K562 (cell line): Measurements from ENCODE around the gene FAM89B. TPM values are rescaled to one million over a fixed set of nuclear protein-coding genes. Genes with fewer than 3 reads are reported as not detected.
A peak's percentile ranks its signal among the peaks of the same experiment; 100 is the strongest.

Experiments used
- ARID1B ChIP-seq: fragments of 450-650 bp; IDR thresholded peaks from 2 replicates; pipeline ENCODE4 v1.6.1; 2016; ENCODE audit warnings: antibody characterized with exemption, mild to moderate bottlenecking, inconsistent platforms
- BCL6 ChIP-seq: fragments of 250-450 bp; sonication (Bioruptor Pico); IDR thresholded peaks from 2 replicates; pipeline ENCODE4 v1.4.0; 2020
- BRCA1 ChIP-seq, 2 experiments: fragments of 450-650 bp in 1 of 2; sonication (generic) in 1 of 2; formaldehyde crosslinking in 1 of 2; IDR thresholded peaks; 2 replicates each; pipeline versions ENCODE4 v1.5.0 to v1.6.1; 2017 to 2020; ENCODE audit warnings: mild to moderate bottlenecking in 1 of 2, missing genetic modification reagents in 1 of 2
- ERF ChIP-seq: fragments of 450-650 bp; formaldehyde crosslinking; IDR thresholded peaks from 2 replicates; pipeline ENCODE4 v1.4.0; 2020; ENCODE audit warnings: mild to moderate bottlenecking, mixed read lengths
- ETV1 ChIP-seq: fragments of 450-650 bp; conservative IDR thresholded peaks from 2 replicates; pipeline ENCODE4 v1.6.1; 2016; ENCODE audit warnings: missing genetic modification characterization, control low read depth, low read depth, missing compliant biosample characterization
- MIER1 ChIP-seq: fragments of 450-650 bp; IDR thresholded peaks from 2 replicates; pipeline ENCODE4 v1.6.1; 2016; ENCODE audit warnings: antibody characterized with exemption, mild to moderate bottlenecking, low read depth
- NFXL1 ChIP-seq: fragments of 450-650 bp; formaldehyde crosslinking; IDR thresholded peaks from 2 replicates; pipeline ENCODE4 v1.4.0; 2021; ENCODE audit warnings: mild to moderate bottlenecking
- NFYB ChIP-seq: IDR thresholded peaks from 2 replicates; pipeline ENCODE4 v1.6.1; 2011; ENCODE audit warnings: mild to moderate bottlenecking, moderate library complexity; ENCODE audit not compliant: insufficient read length; ENCODE audit errors: extremely low read depth
- NR2C2 ChIP-seq, 2 experiments: fragments of 200-800 bp in 1 of 2; sonication (Bioruptor generic) in 1 of 2; sonication (generic) in 1 of 2; formaldehyde crosslinking in 1 of 2; IDR thresholded peaks; 2 replicates each; pipeline versions ENCODE4 v1.6.1 to v1.8.0; 2016 to 2022; ENCODE audit warnings: mild to moderate bottlenecking in 1 of 2, missing compliant biosample characterization in 1 of 2, missing genetic modification characterization in 1 of 2, missing genetic modification reagents in 1 of 2
- PHF21A ChIP-seq: fragments of 450-650 bp; IDR thresholded peaks from 2 replicates; pipeline ENCODE4 v1.6.1; 2017; ENCODE audit warnings: low read depth, borderline replicate concordance
- RBM17 ChIP-seq: fragments of 200-400 bp; formaldehyde crosslinking; IDR thresholded peaks from 2 replicates; pipeline ENCODE4 v1.6.1; 2017; ENCODE audit warnings: low read depth, mild to moderate bottlenecking, low read length, borderline replicate concordance
- SMARCC2 ChIP-seq: fragments of 450-650 bp; IDR thresholded peaks from 2 replicates; pipeline ENCODE4 v1.6.1; 2017; ENCODE audit warnings: antibody characterized with exemption, moderate library complexity, mild to moderate bottlenecking, low read depth
- ZNF280B ChIP-seq: fragments of 250-450 bp; sonication (Bioruptor Pico); IDR thresholded peaks from 2 replicates; pipeline ENCODE4 v1.5.1; 2021; ENCODE audit warnings: mild to moderate bottlenecking
- ZNF644 ChIP-seq: fragments of 200-800 bp; sonication (Bioruptor generic); IDR thresholded peaks from 2 replicates; pipeline ENCODE4 v1.6.1; 2016; ENCODE audit warnings: low read depth, missing genetic modification characterization, missing compliant biosample characterization
- polyA plus RNA-seq, 8 experiments: library from polyadenylated mRNA; depleted of rRNA in 4 of 8; stranded (reverse) in 5 of 8; unstranded in 3 of 8; fragments of >200 nt; fragmentation: Nextera tagmentation in 2 of 8; fragmentation: Illumina TruSeq in 1 of 8; extraction: Ambion mirVana in 2 of 8; extraction: Trizol in 1 of 8; gene quantifications; 2 replicates each; pipeline versions ENCODE4 v1.2.1 to v1.2.3, GENCODE V29; 2011 to 2014; ENCODE audit warnings: inconsistent platforms in 1 of 8, missing spikeins in 1 of 8
- total RNA-seq, 7 experiments: library from RNA; depleted of rRNA in 6 of 7; stranded (reverse); fragments of >200 nt in 6 of 7; fragmentation: Illumina TruSeq in 2 of 7; extraction: Trizol in 2 of 7; gene quantifications; 2 replicates each; pipeline versions ENCODE4 v1.2.1 to v1.2.3, GENCODE V29; 2011 to 2021; ENCODE audit warnings: low replicate concordance in 1 of 7
- TF ChIP-seq, protein P1 (sequence below), 3 experiments: IDR thresholded peaks in 2 of 3; conservative IDR thresholded peaks in 1 of 3; 2 replicates each; pipeline ENCODE4 v1.5.1; 2011 to 2012; ENCODE audit warnings: low read length in 3 of 3, mild to moderate bottlenecking in 3 of 3, control low read depth in 2 of 3, improper control_type of control experiment in 1 of 3, inconsistent platforms in 1 of 3, low read depth in 1 of 3, mixed read lengths in 1 of 3, moderate library complexity in 1 of 3; ENCODE audit not compliant: insufficient read depth in 2 of 3
- TF ChIP-seq, protein P2 (sequence below), 2 experiments: fragments of 450-650 bp; conservative IDR thresholded peaks; 2 replicates each; pipeline ENCODE4 v1.6.1; 2017; ENCODE audit warnings: mild to moderate bottlenecking in 2 of 2, moderate library complexity in 2 of 2
- TF ChIP-seq, protein P3 (sequence below): fragments of 450-650 bp; IDR thresholded peaks from 2 replicates; pipeline ENCODE4 v1.6.1; 2017; ENCODE audit warnings: antibody characterized with exemption, mild to moderate bottlenecking

The FAM89B gene
- total and polyA plus RNA-seq, 9 of the 15 experiments (the other 6 are each of a cell fraction or from before 2014, with no cell fraction given), result 0.32 to 27.6 (median 11.9) TPM

- TF ChIP-seq ARID1B, result no peak
- no peak for TF ChIP-seq BCL6
- no peak for TF ChIP-seq PHF21A
- TF ChIP-seq ETV1 (tag), result 0 out of 2 replicates have a peak, but pooled peaks have one; percentile 23
- TF ChIP-seq ZNF644 (tag), result no peak
- TF ChIP-seq BRCA1 (IDR thresholded peaks at IDR 0.05), result no peak
- TF ChIP-seq BRCA1 (CRISPR knock-in tag; IDR thresholded peaks at IDR 0.05), result no peak
- no peak for TF ChIP-seq NFYB
- peak; percentile 92 for TF ChIP-seq NR2C2 (CRISPR knock-in tag; IDR thresholded peaks at IDR 0.05)
- peak; percentile 97 for TF ChIP-seq NR2C2 (tag; IDR thresholded peaks at IDR 0.05)
- TF ChIP-seq, protein P1, sequence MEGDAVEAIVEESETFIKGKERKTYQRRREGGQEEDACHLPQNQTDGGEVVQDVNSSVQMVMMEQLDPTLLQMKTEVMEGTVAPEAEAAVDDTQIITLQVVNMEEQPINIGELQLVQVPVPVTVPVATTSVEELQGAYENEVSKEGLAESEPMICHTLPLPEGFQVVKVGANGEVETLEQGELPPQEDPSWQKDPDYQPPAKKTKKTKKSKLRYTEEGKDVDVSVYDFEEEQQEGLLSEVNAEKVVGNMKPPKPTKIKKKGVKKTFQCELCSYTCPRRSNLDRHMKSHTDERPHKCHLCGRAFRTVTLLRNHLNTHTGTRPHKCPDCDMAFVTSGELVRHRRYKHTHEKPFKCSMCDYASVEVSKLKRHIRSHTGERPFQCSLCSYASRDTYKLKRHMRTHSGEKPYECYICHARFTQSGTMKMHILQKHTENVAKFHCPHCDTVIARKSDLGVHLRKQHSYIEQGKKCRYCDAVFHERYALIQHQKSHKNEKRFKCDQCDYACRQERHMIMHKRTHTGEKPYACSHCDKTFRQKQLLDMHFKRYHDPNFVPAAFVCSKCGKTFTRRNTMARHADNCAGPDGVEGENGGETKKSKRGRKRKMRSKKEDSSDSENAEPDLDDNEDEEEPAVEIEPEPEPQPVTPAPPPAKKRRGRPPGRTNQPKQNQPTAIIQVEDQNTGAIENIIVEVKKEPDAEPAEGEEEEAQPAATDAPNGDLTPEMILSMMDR (IDR thresholded peaks at IDR 0.05 in 2 of 3, conservative IDR thresholded peaks at IDR 0.05 in 1 of 3; ENCODE audit: insufficient read depth in 2 of 3, low read depth in 1 of 3, low read length in 3 of 3), result peak; percentile 65 to 79 (median 66)
- TF ChIP-seq SMARCC2, result no peak
- no peak for TF ChIP-seq ERF (CRISPR knock-in tag)
- no peak for TF ChIP-seq NFXL1 (CRISPR knock-in tag)
- no peak for TF ChIP-seq RBM17
- TF ChIP-seq ZNF280B (CRISPR knock-in tag), result no peak
- TF ChIP-seq, protein P2, sequence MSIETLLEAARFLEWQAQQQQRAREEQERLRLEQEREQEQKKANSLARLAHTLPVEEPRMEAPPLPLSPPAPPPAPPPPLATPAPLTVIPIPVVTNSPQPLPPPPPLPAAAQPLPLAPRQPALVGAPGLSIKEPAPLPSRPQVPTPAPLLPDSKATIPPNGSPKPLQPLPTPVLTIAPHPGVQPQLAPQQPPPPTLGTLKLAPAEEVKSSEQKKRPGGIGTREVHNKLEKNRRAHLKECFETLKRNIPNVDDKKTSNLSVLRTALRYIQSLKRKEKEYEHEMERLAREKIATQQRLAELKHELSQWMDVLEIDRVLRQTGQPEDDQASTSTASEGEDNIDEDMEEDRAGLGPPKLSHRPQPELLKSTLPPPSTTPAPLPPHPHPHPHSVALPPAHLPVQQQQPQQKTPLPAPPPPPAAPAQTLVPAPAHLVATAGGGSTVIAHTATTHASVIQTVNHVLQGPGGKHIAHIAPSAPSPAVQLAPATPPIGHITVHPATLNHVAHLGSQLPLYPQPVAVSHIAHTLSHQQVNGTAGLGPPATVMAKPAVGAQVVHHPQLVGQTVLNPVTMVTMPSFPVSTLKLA (conservative IDR thresholded peaks at IDR 0.05), result no peak
- TF ChIP-seq MIER1, result 0 out of 2 replicates have a peak, but pooled peaks have one; percentile 49
- TF ChIP-seq, protein P3, sequence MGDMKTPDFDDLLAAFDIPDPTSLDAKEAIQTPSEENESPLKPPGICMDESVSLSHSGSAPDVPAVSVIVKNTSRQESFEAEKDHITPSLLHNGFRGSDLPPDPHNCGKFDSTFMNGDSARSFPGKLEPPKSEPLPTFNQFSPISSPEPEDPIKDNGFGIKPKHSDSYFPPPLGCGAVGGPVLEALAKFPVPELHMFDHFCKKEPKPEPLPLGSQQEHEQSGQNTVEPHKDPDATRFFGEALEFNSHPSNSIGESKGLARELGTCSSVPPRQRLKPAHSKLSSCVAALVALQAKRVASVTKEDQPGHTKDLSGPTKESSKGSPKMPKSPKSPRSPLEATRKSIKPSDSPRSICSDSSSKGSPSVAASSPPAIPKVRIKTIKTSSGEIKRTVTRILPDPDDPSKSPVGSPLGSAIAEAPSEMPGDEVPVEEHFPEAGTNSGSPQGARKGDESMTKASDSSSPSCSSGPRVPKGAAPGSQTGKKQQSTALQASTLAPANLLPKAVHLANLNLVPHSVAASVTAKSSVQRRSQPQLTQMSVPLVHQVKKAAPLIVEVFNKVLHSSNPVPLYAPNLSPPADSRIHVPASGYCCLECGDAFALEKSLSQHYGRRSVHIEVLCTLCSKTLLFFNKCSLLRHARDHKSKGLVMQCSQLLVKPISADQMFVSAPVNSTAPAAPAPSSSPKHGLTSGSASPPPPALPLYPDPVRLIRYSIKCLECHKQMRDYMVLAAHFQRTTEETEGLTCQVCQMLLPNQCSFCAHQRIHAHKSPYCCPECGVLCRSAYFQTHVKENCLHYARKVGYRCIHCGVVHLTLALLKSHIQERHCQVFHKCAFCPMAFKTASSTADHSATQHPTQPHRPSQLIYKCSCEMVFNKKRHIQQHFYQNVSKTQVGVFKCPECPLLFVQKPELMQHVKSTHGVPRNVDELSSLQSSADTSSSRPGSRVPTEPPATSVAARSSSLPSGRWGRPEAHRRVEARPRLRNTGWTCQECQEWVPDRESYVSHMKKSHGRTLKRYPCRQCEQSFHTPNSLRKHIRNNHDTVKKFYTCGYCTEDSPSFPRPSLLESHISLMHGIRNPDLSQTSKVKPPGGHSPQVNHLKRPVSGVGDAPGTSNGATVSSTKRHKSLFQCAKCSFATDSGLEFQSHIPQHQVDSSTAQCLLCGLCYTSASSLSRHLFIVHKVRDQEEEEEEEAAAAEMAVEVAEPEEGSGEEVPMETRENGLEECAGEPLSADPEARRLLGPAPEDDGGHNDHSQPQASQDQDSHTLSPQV, result no peak
Observed at GRCh38 chr11:65551572-65552387, 20.6 kb upstream of the FAM89B start (continued).
